Stimulated activated CD4-positive, alpha-beta T cell treated with anti-CD3 and anti-CD28 coated beads, TNF-alpha, amount 100 ng/mL, for 48 hours (primary cell): Measurements from ENCODE around the gene DENND1B.

Experiments used
- DNase-seq, 3 donors: peaks; one replicate each; pipeline ENCODE4 v3.0.0-alpha.2; 2020; ENCODE audit warnings: low read depth in 3 of 3

The DENND1B gene

DNA sequence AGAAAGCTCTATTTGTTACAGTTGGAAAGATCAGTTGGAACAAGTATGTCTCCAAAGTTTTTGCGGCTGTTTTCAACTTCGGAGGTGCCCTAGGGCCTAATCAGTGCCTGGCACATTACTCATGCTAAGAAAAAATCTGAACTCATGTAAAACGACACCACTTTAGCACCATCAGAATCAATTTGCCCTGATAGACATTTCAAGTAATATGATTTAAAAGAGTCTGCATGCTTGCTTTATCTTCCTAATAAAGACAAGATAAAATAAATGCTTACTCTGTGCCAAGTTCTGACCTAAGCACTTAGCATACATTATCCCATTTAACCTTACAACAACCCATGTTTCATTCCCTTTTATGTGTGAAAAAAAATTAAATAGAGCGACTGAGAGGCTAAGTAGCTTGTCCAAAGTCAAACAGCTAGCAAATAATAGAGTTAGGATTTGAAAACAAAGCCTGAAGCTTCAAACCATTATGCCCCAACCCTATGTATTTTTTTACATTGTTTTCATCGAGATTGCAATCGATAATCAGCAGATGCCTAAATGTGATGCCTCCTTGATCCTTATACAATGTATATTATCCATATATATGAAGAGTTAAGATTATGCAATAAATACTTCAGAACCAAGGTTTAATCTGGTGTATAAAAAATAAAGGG is 91.3 kb downstream of the DENND1B start:
- no peak for DNase-seq

DNA sequence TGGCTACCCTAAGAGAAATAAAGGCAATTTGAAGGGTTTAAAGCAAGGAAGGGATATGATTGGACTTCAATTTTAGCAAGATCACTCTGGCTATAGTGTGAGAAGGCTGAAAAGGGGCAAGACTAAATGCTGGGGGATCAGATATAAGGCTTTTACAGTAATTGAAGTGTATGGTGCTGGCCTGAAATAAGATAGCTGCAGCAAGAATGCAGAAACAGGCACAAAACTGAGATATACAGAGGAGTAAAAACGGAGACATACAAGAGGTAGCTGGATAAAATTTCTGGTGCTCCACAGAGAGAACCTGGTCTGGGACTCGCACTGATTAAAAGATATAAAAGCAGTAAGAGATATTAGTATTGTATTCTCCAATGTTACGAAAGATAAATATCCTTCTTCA is 92.0 kb downstream of the DENND1B start:
- no peak for DNase-seq

DNA sequence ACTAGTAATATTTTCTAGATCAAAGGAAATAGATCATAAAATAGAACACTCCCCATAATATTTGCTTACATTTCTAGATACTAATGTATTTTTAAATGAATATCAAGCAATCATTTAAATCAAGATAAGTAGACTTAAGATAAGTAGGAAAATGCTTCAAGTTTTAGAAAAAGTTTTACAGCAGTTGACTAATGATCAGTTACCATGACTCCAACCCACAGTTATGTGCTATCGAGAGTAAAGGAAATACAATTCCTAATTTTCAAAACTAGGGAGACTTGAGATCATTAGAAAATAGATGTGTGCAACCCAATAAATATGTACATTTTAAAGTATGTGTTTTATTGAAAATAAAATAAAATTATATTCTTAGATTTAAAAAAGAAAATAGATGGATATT is 95.0 kb downstream of the DENND1B start:
- no peak for DNase-seq

- no peak for DNase-seq
These were observed 97.5 kb downstream of the DENND1B start for GRCh38 chr1:197677752-197678295.

DNA sequence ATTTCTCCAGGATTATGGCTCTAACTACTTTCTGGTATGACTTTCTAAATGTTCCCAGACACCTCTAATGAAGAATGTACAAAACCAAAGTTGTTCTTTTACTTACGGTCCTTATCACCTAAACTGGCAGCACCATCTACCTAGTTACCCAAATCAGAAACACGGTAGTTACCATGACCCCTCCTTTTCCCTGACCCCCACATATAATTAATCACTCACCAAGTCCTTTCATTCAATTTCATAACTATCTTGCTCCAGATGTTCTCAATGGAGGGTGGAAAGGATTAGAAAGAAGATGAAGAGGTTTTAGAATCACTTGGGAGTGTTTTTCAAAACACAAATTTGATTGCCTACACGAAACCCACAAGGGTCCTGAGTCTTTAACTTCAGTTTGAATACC is 98.0 kb downstream of the DENND1B start:
- no peak for DNase-seq

DNA sequence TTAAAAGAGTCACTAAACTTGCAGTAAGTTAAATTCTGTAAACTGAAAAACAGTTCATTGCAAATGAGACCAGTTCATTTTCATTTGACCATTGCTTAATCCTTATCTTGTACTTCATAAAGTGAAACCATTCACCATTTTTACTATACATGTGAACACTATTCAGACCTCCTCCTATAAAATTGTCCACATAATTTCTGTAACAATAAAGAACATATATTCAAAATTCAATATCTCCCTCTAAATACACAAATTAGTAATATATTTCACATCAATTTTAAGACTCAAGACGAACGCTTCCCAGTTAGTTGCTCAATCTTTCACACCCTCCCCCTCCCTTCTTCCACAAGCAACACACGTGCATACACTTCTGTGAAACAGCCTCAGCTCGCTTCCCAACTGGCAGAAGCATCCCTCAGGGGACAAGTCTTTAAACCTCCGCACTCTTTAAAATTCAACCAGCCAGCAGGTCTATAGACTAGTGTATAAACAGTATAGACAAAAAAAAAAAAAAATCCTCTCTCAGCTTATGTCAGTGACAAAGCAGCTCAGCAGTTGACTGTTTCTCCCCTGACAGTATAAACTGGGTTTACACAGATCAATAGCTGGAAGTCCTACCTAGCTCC is 99.6 kb downstream of the DENND1B start:
- no peak for DNase-seq

DNA sequence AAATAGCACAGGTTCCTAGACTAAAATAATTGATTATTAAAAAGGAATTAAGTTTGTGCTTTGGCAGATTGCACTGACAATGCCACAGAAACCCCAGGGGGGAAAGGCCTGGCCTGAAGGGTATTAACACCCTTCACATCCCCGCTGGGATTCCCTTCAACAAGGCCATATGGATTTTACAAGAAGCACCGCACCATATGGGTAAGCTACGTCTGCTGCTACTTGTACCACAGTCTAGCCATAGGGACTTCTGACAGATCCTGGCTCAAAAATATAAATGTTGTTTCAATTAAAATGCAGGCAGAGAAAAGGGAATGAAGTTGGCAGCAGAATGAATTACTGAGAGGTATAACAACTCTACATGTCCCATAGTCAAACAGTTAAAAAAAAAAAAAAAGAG is 101.0 kb downstream of the DENND1B start:
- no peak for DNase-seq

GRCh38 chr1:197673292-197673691 is 102.0 kb downstream of the DENND1B start:
- no peak for DNase-seq

DNA sequence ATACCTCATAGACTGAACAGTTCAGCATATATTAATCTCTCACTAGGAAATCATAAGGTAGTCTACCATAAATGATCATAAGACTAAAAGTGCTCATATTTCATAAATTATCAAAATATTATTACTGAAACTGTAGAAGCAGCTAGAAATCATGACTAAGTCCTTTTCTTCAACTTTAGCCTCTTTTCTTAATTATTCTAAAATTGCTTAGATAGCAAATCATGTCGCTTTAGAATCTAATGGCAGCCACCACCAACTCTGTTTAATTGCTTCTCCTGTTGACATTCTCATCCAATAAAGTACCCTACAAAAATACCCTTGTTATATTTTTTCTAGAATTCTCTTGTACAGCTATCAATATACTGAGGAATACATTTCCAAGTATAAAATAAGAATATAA is 102.9 kb downstream of the DENND1B start:
- DNase-seq: no peak

- DNase-seq: no peak
These were observed 103.4 kb downstream of the DENND1B start for GRCh38 chr1:197671920-197672319.

GRCh38 chr1:197671140-197671539 is 104.1 kb downstream of the DENND1B start:
- no peak for DNase-seq

- no peak for DNase-seq
These were observed 108.5 kb downstream of the DENND1B start for GRCh38 chr1:197666769-197667285.

DNA sequence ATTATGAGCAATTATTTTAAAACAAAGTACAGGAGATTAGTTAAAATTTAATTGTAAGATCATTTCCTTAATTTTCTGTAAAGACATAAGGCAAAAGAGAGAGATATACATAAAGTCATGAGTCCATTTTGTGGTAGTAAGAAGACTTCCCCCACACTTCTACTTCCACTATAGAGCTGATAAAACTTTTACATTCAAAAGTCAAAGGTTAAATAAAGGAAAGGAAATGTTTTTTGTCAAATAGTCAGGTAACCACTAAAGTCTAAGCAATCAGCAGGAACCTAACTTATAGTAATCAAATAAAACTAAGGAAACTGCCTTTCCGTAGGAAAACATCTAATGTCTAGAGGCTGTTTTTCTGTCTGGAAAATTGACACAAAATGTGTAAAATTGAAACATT is 110.9 kb downstream of the DENND1B start:
- DNase-seq: no peak

DNA sequence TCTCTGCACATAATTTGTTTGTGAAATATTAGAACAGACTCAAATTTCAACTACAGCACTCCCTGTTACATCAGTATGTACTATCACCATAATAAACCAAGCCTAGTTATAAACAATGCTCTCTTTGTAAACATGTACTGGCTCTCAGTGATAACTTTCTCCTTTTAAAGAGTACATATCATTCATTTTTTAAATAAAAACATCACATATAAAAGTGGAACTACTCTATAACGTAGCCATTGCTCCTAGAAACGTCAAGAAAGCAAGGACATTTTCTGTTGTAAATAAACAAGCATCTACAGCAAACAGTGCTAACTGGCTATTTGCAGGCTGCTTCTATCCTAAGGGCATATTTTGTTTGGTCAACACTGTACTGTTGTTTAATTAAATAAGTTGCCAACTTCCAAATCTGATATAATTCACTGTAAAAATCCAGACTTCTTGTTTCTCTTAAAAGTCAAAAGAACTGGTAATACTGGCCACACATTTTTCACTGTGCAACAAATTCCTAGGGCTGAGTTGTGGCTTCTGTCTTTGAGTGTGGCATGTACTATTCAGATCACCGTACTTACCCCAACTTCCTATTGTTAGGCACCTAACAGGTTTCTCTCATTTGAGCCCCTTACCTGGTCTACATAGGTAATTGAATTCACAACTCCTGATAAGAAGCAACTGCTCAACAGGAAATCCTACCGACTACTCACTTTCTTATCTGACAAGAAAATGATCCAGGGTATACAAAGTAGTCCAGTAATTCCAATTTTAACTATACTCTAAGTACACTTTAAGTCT is 111.9 kb downstream of the DENND1B start:
- no peak for DNase-seq

DNA sequence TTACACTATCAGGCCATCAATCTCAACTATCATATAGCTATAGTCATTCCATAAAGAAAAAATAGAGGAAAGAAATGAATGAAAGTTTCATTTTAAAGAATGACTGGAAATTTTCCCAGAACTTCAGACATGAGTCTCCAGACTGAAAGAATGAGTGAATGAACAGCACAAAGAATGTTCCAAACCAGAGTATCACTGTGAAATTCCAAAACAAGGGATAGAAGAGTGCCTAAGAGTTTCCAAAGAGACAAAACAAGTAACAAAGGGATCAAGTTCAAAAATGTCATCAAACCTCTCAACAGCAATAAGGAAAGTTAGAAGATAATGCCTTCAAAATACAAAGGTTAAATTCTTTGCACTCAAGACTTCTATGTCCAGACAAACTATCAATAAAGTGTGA is 114.9 kb downstream of the DENND1B start:
- no peak for DNase-seq

DNA sequence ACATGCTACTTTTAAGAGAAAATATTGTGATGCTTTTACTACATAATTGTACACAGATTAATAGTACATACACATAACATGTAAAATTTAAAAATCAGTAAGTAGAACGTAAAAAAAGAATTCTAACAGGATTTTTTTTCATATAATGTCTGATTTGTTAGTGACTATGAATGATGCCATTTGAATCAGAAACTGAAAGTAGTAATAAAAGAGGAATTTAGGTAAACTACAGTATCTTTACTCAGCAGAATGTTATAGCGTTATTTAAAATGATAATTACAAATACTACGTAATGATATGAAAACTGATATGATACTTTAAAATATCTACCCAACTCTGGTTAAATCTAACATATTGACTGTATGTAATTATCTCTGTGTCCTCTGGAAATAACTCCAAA is 116.1 kb downstream of the DENND1B start:
- no peak for DNase-seq

DNA sequence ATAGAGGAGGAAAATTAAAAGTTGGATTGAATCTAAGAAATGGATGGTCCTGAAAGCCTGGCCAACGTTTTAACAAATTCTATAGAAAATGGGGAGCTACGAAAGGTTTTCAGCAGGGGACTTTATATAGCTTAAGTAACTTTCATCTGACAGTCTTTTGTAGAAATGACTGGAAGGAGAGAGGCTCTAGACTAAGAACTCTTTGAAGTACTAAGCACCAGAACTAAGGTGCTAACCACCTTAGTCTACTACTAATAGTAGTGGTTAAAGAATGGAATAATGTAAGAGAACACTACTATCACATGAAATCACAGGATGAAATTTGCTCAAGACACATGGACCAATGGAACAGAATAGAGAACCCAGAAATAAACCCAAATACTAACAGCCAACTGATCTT is 126.1 kb downstream of the DENND1B start:
- no peak for DNase-seq

- no peak for DNase-seq
These were observed 137.0 kb downstream of the DENND1B start for GRCh38 chr1:197638316-197638715.

DNA sequence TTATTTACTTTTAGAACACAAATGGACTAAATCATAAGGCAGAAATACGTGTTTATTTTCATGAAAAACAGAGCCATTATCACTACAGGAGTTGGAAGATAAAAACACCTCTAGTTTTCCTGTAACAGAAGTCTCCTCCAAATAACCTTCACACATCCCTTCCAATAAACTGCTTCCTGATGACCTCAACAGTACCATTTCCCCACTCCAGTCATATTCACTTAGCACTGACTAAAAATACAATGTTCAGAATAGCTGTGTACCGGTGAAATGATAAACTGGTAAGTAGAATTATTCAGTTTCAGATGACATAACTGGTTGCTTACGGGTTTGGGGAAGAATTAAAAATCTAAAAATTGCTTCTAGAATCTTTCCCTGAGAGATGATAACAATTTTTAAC is 137.9 kb downstream of the DENND1B start:
- DNase-seq: no peak

DNA sequence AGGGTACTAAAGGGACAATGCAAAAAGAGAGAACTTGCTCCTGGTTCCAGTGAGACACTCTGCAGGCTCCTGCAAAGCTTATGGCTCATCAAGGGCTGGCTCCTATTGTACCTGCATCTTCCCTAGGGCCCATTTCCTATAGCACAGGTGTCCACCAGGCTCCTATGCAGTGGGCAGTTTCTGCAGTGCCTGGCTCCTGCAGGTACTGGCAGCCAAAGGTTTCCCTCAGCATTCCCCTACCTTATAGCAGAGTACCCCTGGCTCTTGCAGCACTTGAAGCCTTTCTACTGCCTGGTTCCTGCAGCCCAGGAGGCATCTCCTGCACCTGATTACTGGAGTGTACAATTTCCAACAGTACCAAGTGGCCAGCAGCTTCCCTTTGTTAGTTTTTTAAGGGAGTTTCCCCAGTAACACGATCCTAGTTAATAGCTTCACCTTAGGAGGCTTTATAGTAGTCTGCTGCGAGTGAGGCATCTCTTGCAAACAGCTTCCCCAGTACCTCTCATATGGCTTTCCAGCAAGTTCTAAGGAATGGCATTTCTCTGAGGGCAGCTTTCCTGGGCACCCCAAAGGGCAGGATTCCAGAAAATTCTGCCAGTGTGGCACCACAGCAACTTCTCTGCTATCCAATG is 141.7 kb downstream of the DENND1B start:
- DNase-seq: no peak

GRCh38 chr1:197632651-197633050 is 142.6 kb downstream of the DENND1B start:
- DNase-seq: no peak

- no peak for DNase-seq
These were observed 143.3 kb downstream of the DENND1B start for GRCh38 chr1:197632005-197632404.
